ENCODE data around the gene SYNE2.
A peak's percentile ranks its signal among the peaks of the same experiment; 100 is the strongest.
"Not testable (repeated sequence)": the region's sequence is repeated elsewhere in the genome, so short reads cannot be mapped to it uniquely, and the experiment has no call there.

SYNE2 gene

GRCh38 chr14:64159588-64159987, 306.8 kb downstream of the SYNE2 start:
- DNase-seq (ENCODE audit: low read depth, low spot score) = no peak
- no peak overlapping the region for H3K4me3 ChIP-seq
- no peak overlapping the region for H3K27ac ChIP-seq
- H3K9me3 ChIP-seq (ENCODE audit: low read depth, low read length) = no peaks in the 10 kb centered on the region
- no peak overlapping the region for H3K9ac ChIP-seq (ENCODE audit: insufficient read length)
- H3K36me3 ChIP-seq (ENCODE audit: insufficient read depth, low read length) = peaks cover 52% of the 10 kb centered on the region
- TF ChIP-seq POLR2AphosphoS5 (IDR thresholded peaks at IDR 0.05; ENCODE audit: borderline replicate concordance, low read depth, low read length) = no peak
- TF ChIP-seq EZH2 (IDR thresholded peaks at IDR 0.05) = no peak
- TF ChIP-seq FOXP2 (optimal IDR thresholded peaks at IDR 0.05; ENCODE audit: control extremely low read depth, extremely low read length, insufficient read depth) = no peak

GRCh38 chr14:64170181-64170580, 317.4 kb downstream of the SYNE2 start:
- H3K4me3 ChIP-seq = no peak overlapping the region
- TF ChIP-seq EZH2 (IDR thresholded peaks at IDR 0.05) (no peak), POLR2AphosphoS5 (IDR thresholded peaks at IDR 0.05; ENCODE audit: borderline replicate concordance, low read depth, low read length) (no peak), FOXP2 (optimal IDR thresholded peaks at IDR 0.05; ENCODE audit: control extremely low read depth, extremely low read length, insufficient read depth) (no peak)
- no peaks in the 10 kb centered on the region for H3K9me3 ChIP-seq (ENCODE audit: low read depth, low read length)
- H3K9ac ChIP-seq (ENCODE audit: insufficient read length) = no peak overlapping the region
- H3K36me3 ChIP-seq (ENCODE audit: insufficient read depth, low read length) = peaks cover 53% of the 10 kb centered on the region
- no peak for DNase-seq (ENCODE audit: low read depth, low spot score)
- H3K27ac ChIP-seq = no peak overlapping the region

GRCh38 chr14:64174922-64175782, 322.3 kb downstream of the SYNE2 start:
- Histone ChIP-seq H3K4me3 (no peak overlapping the region), H3K9ac (ENCODE audit: insufficient read length) (no peak overlapping the region), H3K9me3 (ENCODE audit: low read depth, low read length) (no peaks in the 10 kb centered on the region), H3K36me3 (ENCODE audit: insufficient read depth, low read length) (peaks cover 24% of the 10 kb centered on the region), H3K27ac (0 out of 2 replicates have a peak overlapping the region, but pooled peaks have one; percentile 18)
- no peak for TF ChIP-seq EZH2 (IDR thresholded peaks at IDR 0.05)
- TF ChIP-seq POLR2AphosphoS5 (IDR thresholded peaks at IDR 0.05; ENCODE audit: borderline replicate concordance, low read depth, low read length) = no peak
- TF ChIP-seq FOXP2 (optimal IDR thresholded peaks at IDR 0.05; ENCODE audit: control extremely low read depth, extremely low read length, insufficient read depth) = no peak
- no peak for DNase-seq (ENCODE audit: low read depth, low spot score)

- no peak for DNase-seq (ENCODE audit: low read depth, low spot score)
- H3K4me3 ChIP-seq = no peak overlapping the region
- H3K9ac ChIP-seq (ENCODE audit: insufficient read length) = no peak overlapping the region
- H3K36me3 ChIP-seq (ENCODE audit: insufficient read depth, low read length) = peaks cover 22% of the 10 kb centered on the region
- H3K9me3 ChIP-seq (ENCODE audit: low read depth, low read length) = no peaks in the 10 kb centered on the region
- H3K27ac ChIP-seq = no peak overlapping the region
- TF ChIP-seq FOXP2 (optimal IDR thresholded peaks at IDR 0.05; ENCODE audit: control extremely low read depth, extremely low read length, insufficient read depth) (no peak), EZH2 (IDR thresholded peaks at IDR 0.05) (no peak), POLR2AphosphoS5 (IDR thresholded peaks at IDR 0.05; ENCODE audit: borderline replicate concordance, low read depth, low read length) (no peak)
Observed at GRCh38 chr14:64176330-64176729, 323.5 kb downstream of the SYNE2 start.

- DNase-seq (ENCODE audit: low read depth, low spot score) = no peak
- no peak overlapping the region for H3K9ac ChIP-seq (ENCODE audit: insufficient read length)
- H3K36me3 ChIP-seq (ENCODE audit: insufficient read depth, low read length) = peaks cover 23% of the 10 kb centered on the region
- no peak for TF ChIP-seq FOXP2 (optimal IDR thresholded peaks at IDR 0.05; ENCODE audit: control extremely low read depth, extremely low read length, insufficient read depth)
- TF ChIP-seq POLR2AphosphoS5 (IDR thresholded peaks at IDR 0.05; ENCODE audit: borderline replicate concordance, low read depth, low read length) = no peak
- TF ChIP-seq EZH2 (IDR thresholded peaks at IDR 0.05) = no peak
- H3K4me3 ChIP-seq = no peak overlapping the region
- no peaks in the 10 kb centered on the region for H3K9me3 ChIP-seq (ENCODE audit: low read depth, low read length)
- H3K27ac ChIP-seq = no peak overlapping the region
Observed at GRCh38 chr14:64178814-64179213, 326.0 kb downstream of the SYNE2 start.

- not testable (repeated sequence) for H3K9me3 ChIP-seq (ENCODE audit: low read depth, low read length); H3K4me3 ChIP-seq; DNase-seq (ENCODE audit: low read depth, low spot score); H3K27ac ChIP-seq; H3K36me3 ChIP-seq (ENCODE audit: insufficient read depth, low read length); H3K9ac ChIP-seq (ENCODE audit: insufficient read length)
Observed at GRCh38 chr14:64182908-64183307, 330.1 kb downstream of the SYNE2 start.

GRCh38 chr14:64184103-64184729, 331.4 kb downstream of the SYNE2 start:
- 0 out of 2 replicates have a peak overlapping the region, but pooled peaks have one; percentile 22 for H3K27ac ChIP-seq
- H3K36me3 ChIP-seq (ENCODE audit: insufficient read depth, low read length) = peaks cover 4% of the 10 kb centered on the region; the same call in 1 of the 2 replicates
- no peak overlapping the region for H3K9ac ChIP-seq (ENCODE audit: insufficient read length)
- TF ChIP-seq POLR2AphosphoS5 (IDR thresholded peaks at IDR 0.05; ENCODE audit: borderline replicate concordance, low read depth, low read length) = no peak
- TF ChIP-seq FOXP2 (optimal IDR thresholded peaks at IDR 0.05; ENCODE audit: control extremely low read depth, extremely low read length, insufficient read depth) = no peak
- TF ChIP-seq EZH2 (IDR thresholded peaks at IDR 0.05) = no peak
- no peak for DNase-seq (ENCODE audit: low read depth, low spot score)
- H3K9me3 ChIP-seq (ENCODE audit: low read depth, low read length) = no peaks in the 10 kb centered on the region
- H3K4me3 ChIP-seq = no peak overlapping the region

GRCh38 chr14:64185184-64185583, 332.4 kb downstream of the SYNE2 start:
- peak; percentile 37 for DNase-seq (ENCODE audit: low read depth, low spot score)
- Histone ChIP-seq H3K4me3 (no peak overlapping the region), H3K27ac (no peak overlapping the region), H3K36me3 (ENCODE audit: insufficient read depth, low read length) (peaks cover 4% of the 10 kb centered on the region; the same call in 1 of the 2 replicates), H3K9ac (ENCODE audit: insufficient read length) (no peak overlapping the region), H3K9me3 (ENCODE audit: low read depth, low read length) (no peaks in the 10 kb centered on the region)
- TF ChIP-seq POLR2AphosphoS5 (IDR thresholded peaks at IDR 0.05; ENCODE audit: borderline replicate concordance, low read depth, low read length) (no peak), FOXP2 (optimal IDR thresholded peaks at IDR 0.05; ENCODE audit: control extremely low read depth, extremely low read length, insufficient read depth) (no peak), EZH2 (IDR thresholded peaks at IDR 0.05) (no peak)
